Ovary (tissue), 9 donors: Measurements from ENCODE around the gene MYO9A. TPM values are rescaled to one million over a fixed set of nuclear protein-coding genes. Genes with fewer than 3 reads are reported as not detected.

ENCODE experiments used
- DNase-seq, 5 donors: peaks; one replicate each; pipeline ENCODE4 v3.0.0-alpha.2; 2019 to 2020
- H3K27ac ChIP-seq, 2 donors: fragments of 200-600 bp; one replicate each; pipeline versions ENCODE4 v1.5.1 to v1.8.0; 2019 to 2022
- H3K27me3 ChIP-seq: fragments of 200-600 bp; one replicate; pipeline ENCODE4 v1.8.0; 2022
- H3K36me3 ChIP-seq: fragments of 200-600 bp; sonication (generic); one replicate; pipeline ENCODE4 v1.5.1; 2019
- H3K4me1 ChIP-seq: one replicate; pipeline ENCODE4 v1.8.1; 2013; ENCODE audit warnings: mild to moderate bottlenecking, moderate library complexity; ENCODE audit not compliant: insufficient read depth
- H3K4me3 ChIP-seq: fragments of 200-600 bp; sonication (generic); one replicate; pipeline ENCODE4 v1.5.1; 2017
- H3K9me3 ChIP-seq, 2 donors: fragments of 200-600 bp in 1 of 2; sonication (generic) in 1 of 2; one replicate each; pipeline versions ENCODE4 v1.5.1 to v1.8.1; 2013 to 2019; ENCODE audit warnings: mild to moderate bottlenecking in 1 of 2, moderate library complexity in 1 of 2
- CTCF ChIP-seq, 3 donors: fragments of 450-650 bp in 2 of 3; fragments of 200-600 bp in 1 of 3; IDR thresholded peaks; one replicate each; pipeline versions ENCODE4 v1.5.1 to v1.8.0; 2016 to 2022; ENCODE audit warnings: antibody characterized with exemption in 3 of 3, mild to moderate bottlenecking in 1 of 3
- EP300 ChIP-seq: sonication (generic); formaldehyde crosslinking; IDR thresholded peaks from one replicate; pipeline ENCODE4 v1.6.1; 2017; ENCODE audit warnings: antibody characterized with exemption
- POLR2A ChIP-seq: fragments of 450-650 bp; IDR thresholded peaks from one replicate; pipeline ENCODE4 v1.6.1; 2017; ENCODE audit warnings: antibody characterized with exemption, mild to moderate bottlenecking, moderate library complexity
- WGBS, 3 donors: extraction: QIAGEN DNeasy Blood & Tissue Kit in 1 of 3; methylation state at CpG; one replicate each; pipeline versions ENCODE4 v1.1.5 to v1.1.7; 2013 to 2017; 5-methylcytosine and 5-hydroxymethylcytosine counted together
- intact Hi-C, 4 donors: fragments of 100-400 bp; cut with DNase I; formaldehyde crosslinking; loops; one replicate each; pipeline versions ENCODE4 v1.11.0 to v1.15.1; 2022 to 2023
- polyA plus RNA-seq, 2 donors: library from polyadenylated mRNA; stranded (reverse); fragments of 200-250 nt in 1 of 2; fragments of 350-450 nt in 1 of 2; fragmentation: Illumina TruSeq in 1 of 2; extraction: RNeasy Lipid Tissue Mini Kit (QIAGEN cat#74804) in 1 of 2; gene quantifications; one replicate each; pipeline ENCODE4 v1.2.3, GENCODE V29; 2013 to 2014
- total RNA-seq, 7 donors: library from RNA; depleted of rRNA in 2 of 7; stranded (reverse); fragments of >200 nt in 2 of 7; fragmentation: NEBNext Ultra II Directional in 3 of 7; extraction: Animal tissue kit (Norgen Biotek cat#: 25700) in 3 of 7; gene quantifications; one replicate each; pipeline versions ENCODE4 v1.1.0 to v1.2.4, GENCODE V29; 2016 to 2023
- donor health status: DM: no; HTN: no; CAD: no; lungs with moderate emphysema.
- donor health status: DM: no; HTN: no; CAD: no.
- donor health status: Bipolar disorder and iron deficiency.
- donor health status: DM: yes; HTN: yes; CAD: no.
- donor health status: DM: no; HTN: no; CAD: no.
- donor health status: DM: yes; HTN: yes; CAD: no.

The MYO9A gene
- total and polyA plus RNA-seq, 9 donors = 8.1 to 71.6 (median 57.2) TPM

GRCh38 chr15:71790081-71790480 lies 327.9 kb downstream of the MYO9A start:
- 73 to 80% (median 77%) methylated on average over 10 of the region's 10 CpGs for WGBS, 3 donors
- DNase-seq = no peak
- H3K4me1 ChIP-seq = no peaks in the 10 kb centered on the region
- H3K4me3 ChIP-seq = no peak overlapping the region
- no peaks in the 10 kb centered on the region for H3K9me3 ChIP-seq
- no peaks in the 10 kb centered on the region for H3K27me3 ChIP-seq
- intact Hi-C loops = no loop called here
- no peak overlapping the region for H3K27ac ChIP-seq
- H3K36me3 ChIP-seq = no peaks in the 10 kb centered on the region
- TF ChIP-seq POLR2A (no peak), CTCF (IDR thresholded peaks at IDR 0.05) (no peak), EP300 (no peak)

GRCh38 chr15:71789616-71790015 lies 328.3 kb downstream of the MYO9A start:
- H3K9me3 ChIP-seq = no peaks in the 10 kb centered on the region
- H3K4me3 ChIP-seq = no peak overlapping the region
- TF ChIP-seq EP300 = no peak
- TF ChIP-seq CTCF (IDR thresholded peaks at IDR 0.05) = no peak
- TF ChIP-seq POLR2A = no peak
- no peak overlapping the region for H3K27ac ChIP-seq
- H3K36me3 ChIP-seq = no peaks in the 10 kb centered on the region
- no peaks in the 10 kb centered on the region for H3K4me1 ChIP-seq
- intact Hi-C loops = no loop called here
- WGBS, 3 donors = 87 to 96% (median 93%) methylated on average over 6 of the region's 6 CpGs
- H3K27me3 ChIP-seq = no peaks in the 10 kb centered on the region
- DNase-seq = no peak

- no peak for DNase-seq
- no peak overlapping the region for H3K4me3 ChIP-seq
- intact Hi-C loops = no loop called here
- TF ChIP-seq EP300 (no peak), CTCF (IDR thresholded peaks at IDR 0.05) (no peak), POLR2A (no peak)
- no peaks in the 10 kb centered on the region for H3K27me3 ChIP-seq
- no peaks in the 10 kb centered on the region for H3K36me3 ChIP-seq
- WGBS, 3 donors = 84 to 88% (median 87%) methylated on average over 15 of the region's 15 CpGs
- H3K27ac ChIP-seq = no peak overlapping the region
- no peaks in the 10 kb centered on the region for H3K4me1 ChIP-seq
- H3K9me3 ChIP-seq = no peaks in the 10 kb centered on the region
Observed at GRCh38 chr15:71788646-71789579, 329.0 kb downstream of the MYO9A start.

- Histone ChIP-seq H3K36me3 (no peaks in the 10 kb centered on the region), H3K9me3 (no peaks in the 10 kb centered on the region), H3K4me3 (no peak overlapping the region), H3K4me1 (no peaks in the 10 kb centered on the region), H3K27ac (no peak overlapping the region), H3K27me3 (no peaks in the 10 kb centered on the region)
- intact Hi-C loops = no loop called here
- WGBS, 3 donors = 79 to 85% (median 84%) methylated on average over 7 of the region's 7 CpGs
- no peak for TF ChIP-seq POLR2A
- TF ChIP-seq CTCF (IDR thresholded peaks at IDR 0.05) = no peak
- TF ChIP-seq EP300 = no peak
- no peak for DNase-seq
Observed at GRCh38 chr15:71786673-71787072, 331.3 kb downstream of the MYO9A start.
